ENCODE data around the gene MTR. TPM values are rescaled to one million over a fixed set of nuclear protein-coding genes. Genes with fewer than 3 reads are reported as not detected.

Gene MTR
- polyA plus RNA-seq, 12 donors: 16.7 to 32.1 (median 23.8) TPM; not detected in 1

- no peak for DNase-seq
Observed at GRCh38 chr1:236952246-236953003, 157.3 kb downstream of the MTR start.

DNA sequence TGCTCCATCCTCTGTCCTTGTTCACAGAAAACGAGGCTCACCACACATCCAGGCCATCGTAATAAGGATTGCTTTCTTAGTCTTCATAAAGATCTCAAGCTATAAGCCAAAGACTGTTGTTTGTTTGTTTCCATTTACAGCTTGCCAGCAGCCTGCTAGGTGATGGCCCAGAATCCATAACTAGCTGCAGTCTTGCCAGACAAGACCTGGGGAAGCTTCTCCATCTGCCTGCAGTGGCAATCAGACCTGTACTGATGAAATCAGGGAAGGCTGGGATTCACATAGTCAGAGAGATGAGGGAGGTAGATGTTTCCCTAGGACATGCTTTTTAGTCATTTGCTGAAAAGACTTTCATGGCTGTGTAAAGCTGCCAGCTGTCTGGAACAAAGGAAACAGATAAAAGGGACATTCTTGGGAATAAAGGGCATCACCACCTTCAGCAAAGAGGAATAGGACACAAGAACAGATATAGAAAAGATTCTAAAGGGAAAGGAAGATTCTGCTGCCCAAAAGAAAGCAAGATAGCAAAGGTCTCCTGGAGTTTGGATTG is 158.1 kb downstream of the MTR start:
- DNase-seq: no peak

Other genes starting within 250 kb of the MTR start
- gene HEATR1, start 190.8 kb upstream of the MTR start, polyA plus RNA-seq (ENCODE audit: insufficient read length in 12 of 12): 10 to 100 TPM in 11 of 12 donors, not detected in 1; 15.8 to 27.9 (median 20.8) TPM
- 1,000 to 10,000 TPM in 9 of 12 donors, 100 to 1,000 TPM in 3; 316 to 2,671 (median 1,610) TPM for gene ACTN2, start 108.8 kb upstream of the MTR start, polyA plus RNA-seq (ENCODE audit: insufficient read length in 12 of 12)
- not detected for gene MT1HL1, start 209.1 kb downstream of the MTR start, polyA plus RNA-seq (ENCODE audit: insufficient read length in 12 of 12)
- gene RYR2, start 246.9 kb downstream of the MTR start, polyA plus RNA-seq (ENCODE audit: insufficient read length in 12 of 12): 1 to 10 TPM in 11 of 12 donors, not detected in 1; 1.9 to 4.7 (median 3.5) TPM

All from muscle of arm (tissue), 12 donors.